Smooth muscle cell (in vitro differentiated cells): ENCODE data around the gene CRYAA. TPM values are rescaled to one million over a fixed set of nuclear protein-coding genes. Genes with fewer than 3 reads are reported as not detected.
"Not testable (repeated sequence)": the region's sequence is repeated elsewhere in the genome, so short reads cannot be mapped to it uniquely, and the experiment has no call there.

Source experiments
- DNase-seq: peaks from one replicate; lab custom pipeline; 2025; ENCODE audit not compliant: unreplicated experiment; lab: John Stamatoyannopoulos, UW
- H2AFZ ChIP-seq: fragments of 200-600 bp; sonication (generic); 2 replicates; pipeline ENCODE4 v1.6.0; 2016; ENCODE audit warnings: antibody characterized with exemption, low read depth, mild to moderate bottlenecking
- H3F3A ChIP-seq: fragments of 200-600 bp; sonication (generic); 2 replicates; pipeline ENCODE4 v1.6.0; 2017; ENCODE audit warnings: antibody characterized with exemption, low read depth
- H3K27ac ChIP-seq: fragments of 200-600 bp; sonication (generic); 2 replicates; pipeline ENCODE4 v1.5.1; 2016; ENCODE audit warnings: low read depth, mild to moderate bottlenecking
- H3K27me3 ChIP-seq: fragments of 200-600 bp; sonication (generic); 2 replicates; pipeline ENCODE4 v1.6.1; 2016; ENCODE audit warnings: low read depth, mild to moderate bottlenecking
- H3K36me3 ChIP-seq: fragments of 200-600 bp; sonication (generic); 2 replicates; pipeline ENCODE4 v1.5.1; 2016; ENCODE audit warnings: low read depth
- H3K4me1 ChIP-seq: fragments of 200-600 bp; sonication (generic); 2 replicates; pipeline ENCODE4 v1.5.1; 2016; ENCODE audit warnings: low read depth
- H3K4me2 ChIP-seq: fragments of 200-600 bp; sonication (generic); 2 replicates; pipeline ENCODE4 v1.6.0; 2016; ENCODE audit warnings: mild to moderate bottlenecking
- H3K4me3 ChIP-seq: fragments of 200-600 bp; sonication (generic); 2 replicates; pipeline ENCODE4 v1.5.1; 2016; ENCODE audit warnings: mild to moderate bottlenecking
- H3K79me2 ChIP-seq: fragments of 200-600 bp; sonication (generic); 2 replicates; pipeline ENCODE4 v1.6.0; 2016; ENCODE audit warnings: low read depth, mild to moderate bottlenecking
- H3K9ac ChIP-seq: fragments of 200-600 bp; sonication (generic); 2 replicates; pipeline ENCODE4 v1.6.0; 2016; ENCODE audit warnings: low read depth
- H3K9me3 ChIP-seq: fragments of 200-600 bp; sonication (generic); replicated peaks from 2 replicates; pipeline ENCODE4 v1.5.1; 2016; ENCODE audit warnings: low read depth
- H4K20me1 ChIP-seq: fragments of 200-600 bp; sonication (generic); 2 replicates; pipeline ENCODE4 v1.6.0; 2016; ENCODE audit warnings: low read depth
- CTCF ChIP-seq: fragments of 200-600 bp; sonication (generic); IDR thresholded peaks from 2 replicates; pipeline ENCODE4 v1.5.1; 2017; ENCODE audit warnings: borderline replicate concordance, mild to moderate bottlenecking, antibody characterized with exemption; ENCODE audit not compliant: insufficient read depth, poor library complexity, severe bottlenecking
- WGBS: methylation state at CpG from one replicate; pipeline ENCODE4 v1.1.7; 2016; ENCODE audit warnings: low lambda C conversion rate; 5-methylcytosine and 5-hydroxymethylcytosine counted together
- polyA plus RNA-seq: library from polyadenylated mRNA; unstranded; fragments of >200 nt; fragmentation: Nextera tagmentation; extraction: Ambion mirVana; gene quantifications from 2 replicates; pipeline ENCODE4 v1.2.1, GENCODE V29; 2016
- total RNA-seq: library from RNA; depleted of rRNA; stranded (reverse); fragments of >200 nt; gene quantifications from 2 replicates; pipeline ENCODE4 v1.2.3, GENCODE V29; 2014

The CRYAA gene
- total and polyA plus RNA-seq, 2 experiments from 2014 or later = not detected

GRCh38 chr21:43187268-43187667 is 18.5 kb downstream of the CRYAA start:
- not testable (repeated sequence) for H3K79me2 ChIP-seq, DNase-seq
- WGBS = 0% methylated on average over 1 of the region's 7 CpGs

GRCh38 chr21:43187715-43188114 is 18.9 kb downstream of the CRYAA start:
- H3K9ac ChIP-seq = no peak overlapping the region
- no peak overlapping the region for H3K4me2 ChIP-seq
- WGBS = 91% methylated on average over 4 of the region's 4 CpGs
- no peak overlapping the region for H2AFZ ChIP-seq
- H3K9me3 ChIP-seq = no peaks in the 10 kb centered on the region
- H3K4me3 ChIP-seq = no peak overlapping the region
- no peaks in the 10 kb centered on the region for H3K27me3 ChIP-seq
- TF ChIP-seq CTCF = no peak
- H3F3A ChIP-seq = peaks cover 6% of the 10 kb centered on the region
- H3K36me3 ChIP-seq = no peaks in the 10 kb centered on the region
- H4K20me1 ChIP-seq = no peaks in the 10 kb centered on the region
- no peak for DNase-seq
- H3K27ac ChIP-seq = peak overlapping the region; percentile 26
- H3K4me1 ChIP-seq = no peaks in the 10 kb centered on the region
- H3K79me2 ChIP-seq = no peaks in the 10 kb centered on the region

More at GRCh38 chr21:43187268-43187667, 18.5 kb downstream of the CRYAA start:
- not testable (repeated sequence) for H3K9me3 ChIP-seq, H2AFZ ChIP-seq, H3K4me2 ChIP-seq, H3K4me3 ChIP-seq, H3K27me3 ChIP-seq, H4K20me1 ChIP-seq, H3F3A ChIP-seq, H3K9ac ChIP-seq, H3K36me3 ChIP-seq, H3K4me1 ChIP-seq
- peak overlapping the region; percentile 26 for H3K27ac ChIP-seq

- 95% methylated on average over 8 of the region's 8 CpGs for WGBS
- Histone ChIP-seq H3F3A (peaks cover 6% of the 10 kb centered on the region), H3K9ac (no peak overlapping the region), H3K36me3 (no peaks in the 10 kb centered on the region), H3K27me3 (no peaks in the 10 kb centered on the region), H4K20me1 (no peaks in the 10 kb centered on the region), H3K9me3 (no peaks in the 10 kb centered on the region), H3K27ac (no peak overlapping the region), H3K4me3 (no peak overlapping the region), H2AFZ (no peak overlapping the region), H3K4me1 (no peaks in the 10 kb centered on the region), H3K4me2 (no peak overlapping the region), H3K79me2 (no peaks in the 10 kb centered on the region)
- no peak for DNase-seq
- TF ChIP-seq CTCF = no peak
Observed at GRCh38 chr21:43188181-43188580, 19.4 kb downstream of the CRYAA start.

DNA sequence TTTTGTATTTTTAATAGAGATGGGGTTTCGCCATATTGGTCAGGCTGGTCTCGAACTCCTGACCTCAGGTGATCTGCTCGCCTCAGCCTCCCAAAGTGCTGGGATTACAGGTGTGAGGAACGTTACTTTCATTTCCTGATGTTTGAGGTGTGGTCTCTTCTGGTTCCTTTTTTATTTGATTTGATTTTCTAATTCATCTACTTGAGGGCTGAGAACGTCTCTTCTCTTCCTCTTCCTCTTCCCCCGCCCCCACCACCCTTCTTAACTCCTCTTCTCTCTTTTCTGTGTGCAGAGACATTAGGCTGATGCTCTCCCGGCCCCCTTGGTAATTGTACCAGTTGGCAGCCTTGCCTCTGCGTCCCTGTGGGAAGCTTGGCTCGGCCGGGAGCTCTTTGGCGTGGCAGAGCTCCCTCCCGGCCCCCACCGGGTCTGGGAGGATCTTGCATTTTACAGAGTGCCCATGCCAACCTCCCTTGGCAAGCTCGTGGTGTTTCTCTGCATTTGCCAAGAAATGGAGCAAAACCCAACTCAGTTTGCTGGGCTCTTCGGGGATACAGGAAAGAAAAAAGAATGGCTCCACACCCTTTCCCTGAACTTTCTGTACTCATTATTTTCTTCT is 19.9 kb downstream of the CRYAA start:
- DNase-seq = no peak
- no peaks in the 10 kb centered on the region for H3K9me3 ChIP-seq
- H3K9ac ChIP-seq = no peak overlapping the region
- no peaks in the 10 kb centered on the region for H3K36me3 ChIP-seq
- H3K4me1 ChIP-seq = no peaks in the 10 kb centered on the region
- no peaks in the 10 kb centered on the region for H3K79me2 ChIP-seq
- WGBS = 88% methylated on average over 15 of the region's 15 CpGs
- no peak overlapping the region for H3K27ac ChIP-seq
- H3K4me3 ChIP-seq = no peak overlapping the region
- no peaks in the 10 kb centered on the region for H4K20me1 ChIP-seq
- no peak overlapping the region for H2AFZ ChIP-seq
- no peak overlapping the region for H3K4me2 ChIP-seq
- peaks cover 6% of the 10 kb centered on the region for H3F3A ChIP-seq
- no peak for TF ChIP-seq CTCF
- H3K27me3 ChIP-seq = no peaks in the 10 kb centered on the region
